HEK293T (cell line): ENCODE measurements around the gene COQ8B.

Source experiments
- CTCF ChIA-PET: fragments of 350-600 bp; formaldehyde crosslinking; extraction: SDS; loops from one replicate; lab custom pipeline; 2021; ENCODE audit warnings: antibody characterized with exemption, inconsistent platforms; lab: Yijun Ruan, JAX
- POLR2A ChIA-PET: fragments of 350-600 bp; formaldehyde crosslinking; extraction: SDS; loops from one replicate; lab custom pipeline; 2020; ENCODE audit warnings: antibody characterized with exemption, inconsistent platforms; lab: Yijun Ruan, JAX
- DNase-seq: peaks from one replicate; pipeline ENCODE4 v3.0.0; 2012; ENCODE audit warnings: mixed read lengths; ENCODE audit errors: extremely low spot score
- ARNT ChIP-seq: fragments of 450-650 bp; IDR thresholded peaks from 2 replicates; pipeline ENCODE4 v1.6.1; 2017; ENCODE audit warnings: mild to moderate bottlenecking
- BHLHE40 ChIP-seq: fragments of 450-650 bp; IDR thresholded peaks from 2 replicates; pipeline ENCODE4 v1.6.1; 2016; ENCODE audit warnings: mild to moderate bottlenecking, moderate library complexity, borderline replicate concordance
- CTBP1 ChIP-seq: fragments of 450-650 bp; IDR thresholded peaks from 2 replicates; pipeline ENCODE4 v1.6.1; 2016; ENCODE audit warnings: borderline replicate concordance
- ELF4 ChIP-seq: fragments of 450-650 bp; IDR thresholded peaks from 2 replicates; pipeline ENCODE4 v1.6.1; 2017; ENCODE audit warnings: antibody characterized with exemption
- FOXA1 ChIP-seq: fragments of 450-650 bp; IDR thresholded peaks from 2 replicates; pipeline ENCODE4 v1.6.1; 2016; ENCODE audit warnings: mild to moderate bottlenecking
- FOXK2 ChIP-seq: fragments of 450-650 bp; IDR thresholded peaks from 2 replicates; pipeline ENCODE4 v1.6.1; 2016; ENCODE audit warnings: mild to moderate bottlenecking
- FOXM1 ChIP-seq: fragments of 450-650 bp; IDR thresholded peaks from 2 replicates; pipeline ENCODE4 v1.6.1; 2017; ENCODE audit warnings: mild to moderate bottlenecking, borderline replicate concordance
- HDGF ChIP-seq: fragments of 450-650 bp; IDR thresholded peaks from 2 replicates; pipeline ENCODE4 v1.6.1; 2017; ENCODE audit warnings: antibody characterized with exemption, borderline replicate concordance
- L3MBTL2 ChIP-seq: fragments of 450-650 bp; conservative IDR thresholded peaks from 2 replicates; pipeline ENCODE4 v1.6.1; 2016; ENCODE audit warnings: mild to moderate bottlenecking
- LEF1 ChIP-seq: fragments of 450-650 bp; IDR thresholded peaks from 2 replicates; pipeline ENCODE4 v1.6.1; 2017; ENCODE audit warnings: mild to moderate bottlenecking, borderline replicate concordance
- NFRKB ChIP-seq: fragments of 450-650 bp; IDR thresholded peaks from 2 replicates; pipeline ENCODE4 v1.6.1; 2016; ENCODE audit warnings: mild to moderate bottlenecking, moderate library complexity
- PKNOX1 ChIP-seq: fragments of 450-650 bp; IDR thresholded peaks from 2 replicates; pipeline ENCODE4 v1.6.1; 2016
- SP1 ChIP-seq: fragments of 450-650 bp; IDR thresholded peaks from 2 replicates; pipeline ENCODE4 v1.6.1; 2017
- SUZ12 ChIP-seq: fragments of 450-650 bp; IDR thresholded peaks from 2 replicates; pipeline ENCODE4 v1.6.1; 2016; ENCODE audit warnings: mild to moderate bottlenecking
- TARDBP ChIP-seq: fragments of 450-650 bp; IDR thresholded peaks from 2 replicates; pipeline ENCODE4 v1.6.1; 2016
- ZNF384 ChIP-seq: fragments of 450-650 bp; IDR thresholded peaks from 2 replicates; pipeline ENCODE4 v1.6.1; 2016

COQ8B gene

GRCh38 chr19:40716031-40716481 is 630 bp downstream of the COQ8B start:
- ChIA-PET POLR2A (interaction anchor here (1.0 to 2.2 kb wide), 4 partner anchors 25 to 53 kb away, joined by 4 to 28 read pairs (median 10); partner anchors contain the start of genes ACTMAP and NUMBL), CTCF (interaction anchor here (1.4 kb wide), 1 partner anchor 91 kb away, joined by 3 read pairs; no protein-coding TSS in a partner anchor)
- no peak for DNase-seq
- TF ChIP-seq PKNOX1: peak; percentile 29; the same call in 1 of the 2 replicates
- TF ChIP-seq ARNT: no peak

DNA sequence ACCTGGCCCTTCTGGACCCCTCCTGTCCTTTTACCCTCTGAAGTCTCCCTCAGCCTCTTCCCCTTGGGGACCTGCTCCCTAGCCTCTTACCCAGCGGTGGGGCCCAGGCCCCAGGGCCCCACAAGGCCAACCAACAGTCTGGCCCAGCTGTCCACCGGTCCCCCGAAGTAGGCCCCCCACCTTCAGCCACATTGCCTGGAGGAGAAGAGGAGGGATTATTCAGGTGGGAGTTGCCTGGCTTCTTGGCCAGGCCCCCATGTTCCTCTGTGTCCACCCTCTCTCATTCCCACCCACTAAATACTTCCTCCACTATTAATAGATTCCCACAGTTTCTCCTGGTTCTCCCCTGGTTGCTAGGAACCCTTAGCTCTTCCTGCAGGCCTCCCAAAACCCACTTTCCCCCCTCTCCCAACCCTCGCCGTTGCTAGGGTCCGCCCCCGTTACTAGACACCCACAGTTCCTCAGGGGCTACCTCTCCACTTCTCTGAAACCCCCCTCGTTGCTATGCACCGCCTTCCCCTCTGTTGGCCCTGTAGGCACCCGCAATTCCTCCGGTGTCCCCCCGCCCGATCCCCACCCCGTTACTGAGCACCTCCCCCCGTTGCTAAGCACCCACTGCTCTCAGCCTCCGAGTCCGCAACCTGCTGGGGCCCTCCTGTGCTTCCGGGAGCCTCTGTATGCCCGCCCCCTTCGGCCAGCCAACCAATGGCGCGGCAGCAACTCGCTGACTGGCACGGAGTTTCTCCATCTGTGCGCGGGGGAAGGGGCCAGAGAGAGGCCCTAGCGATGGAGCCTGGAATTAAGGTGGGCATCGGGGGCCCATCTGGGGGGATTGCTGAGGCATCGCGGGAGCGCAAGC is 2.0 kb downstream of the COQ8B start:
- ChIA-PET POLR2A (no interaction called here), CTCF (interaction anchor here (0.6 kb wide), 1 partner anchor 14 kb away, joined by 4 read pairs; no protein-coding TSS in a partner anchor)
- DNase-seq: peak; percentile 92
- TF ChIP-seq FOXM1 (no peak; the same call in 1 of the 2 replicates), PKNOX1 (peak; percentile 99), FOXA1 (no peak), FOXK2 (no peak), BHLHE40 (no peak)

- no peak for TF ChIP-seq BHLHE40
- no peak for TF ChIP-seq NFRKB
- POLR2A ChIA-PET: no interaction called here
- CTCF ChIA-PET: interaction anchor here (0.6 kb wide), 2 partner anchors 15 to 80 kb away, joined by 4 read pairs; no protein-coding TSS in a partner anchor
- DNase-seq: no peak
Measured at GRCh38 chr19:40713939-40714338, 2.7 kb downstream of the COQ8B start.

GRCh38 chr19:40709817-40710216 is 6.9 kb downstream of the COQ8B start:
- TF ChIP-seq ELF4 (no peak), SUZ12 (no peak), LEF1 (no peak), FOXA1 (no peak), NFRKB (no peak)
- POLR2A ChIA-PET: no interaction called here
- no peak for DNase-seq
- CTCF ChIA-PET: no interaction called here

DNA sequence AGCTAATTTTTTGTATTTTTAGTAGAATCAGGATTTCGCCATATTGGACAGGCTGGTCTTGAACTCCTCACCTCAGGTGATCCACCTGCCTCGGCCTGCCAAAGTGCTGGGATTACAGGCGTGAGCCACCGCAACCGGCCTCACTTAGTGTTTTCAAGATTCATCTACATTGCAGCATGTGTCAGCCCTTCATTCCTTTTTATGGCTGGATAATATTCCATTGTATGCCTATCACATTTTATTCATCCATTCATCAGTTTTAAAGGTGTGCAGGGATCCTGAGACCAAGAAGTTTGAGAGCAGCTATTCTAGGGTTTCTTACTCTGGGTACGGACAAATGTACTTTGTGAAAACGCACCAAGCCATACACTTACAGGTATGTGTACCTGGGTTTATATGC is 9.1 kb downstream of the COQ8B start:
- TF ChIP-seq PKNOX1: no peak
- no peak for TF ChIP-seq SUZ12
- TF ChIP-seq BHLHE40: no peak
- TF ChIP-seq CTBP1: no peak
- TF ChIP-seq FOXK2: no peak
- CTCF ChIA-PET: no interaction called here
- POLR2A ChIA-PET: no interaction called here
- no peak for DNase-seq

DNA sequence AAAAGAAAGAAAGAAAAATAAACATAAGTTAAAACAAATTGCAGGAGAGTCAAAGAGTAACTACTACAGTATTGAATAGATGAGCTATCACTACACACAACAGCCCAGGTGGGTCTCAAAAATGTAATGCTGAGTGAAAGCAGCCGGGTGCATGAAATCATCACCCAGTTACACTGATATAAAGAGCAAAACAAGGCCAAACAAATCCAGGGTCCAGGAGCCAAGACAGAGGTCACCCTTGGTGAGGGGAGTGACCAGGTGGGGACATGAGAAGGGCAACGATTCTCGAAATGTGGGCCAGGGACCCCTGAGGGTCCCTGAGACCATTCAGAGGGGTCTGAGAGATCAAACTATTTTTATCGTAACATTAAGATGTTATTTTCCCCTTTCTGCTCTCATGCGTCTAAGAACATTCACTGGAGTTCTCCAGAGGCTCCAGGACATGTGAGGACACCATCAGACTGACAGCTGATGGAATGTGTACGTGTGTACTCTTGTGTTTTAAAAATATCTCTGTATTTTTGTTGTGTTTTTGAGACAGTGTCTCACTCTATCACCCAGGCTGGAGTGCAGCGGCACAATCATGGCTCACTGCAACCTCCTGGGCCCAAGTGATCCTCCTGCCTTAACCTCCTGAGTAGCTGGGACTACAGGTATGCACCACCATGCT is 10.6 kb downstream of the COQ8B start:
- ChIA-PET CTCF (no interaction called here), POLR2A (interaction anchor here (0.7 kb wide), 1 partner anchor 15 kb away, joined by 3 read pairs; no protein-coding TSS in a partner anchor)
- no peak for DNase-seq
- no peak for TF ChIP-seq HDGF
- TF ChIP-seq BHLHE40: no peak
- no peak for TF ChIP-seq FOXA1
- no peak for TF ChIP-seq SUZ12
- no peak for TF ChIP-seq L3MBTL2
- no peak for TF ChIP-seq FOXK2
- TF ChIP-seq ELF4: no peak

DNA sequence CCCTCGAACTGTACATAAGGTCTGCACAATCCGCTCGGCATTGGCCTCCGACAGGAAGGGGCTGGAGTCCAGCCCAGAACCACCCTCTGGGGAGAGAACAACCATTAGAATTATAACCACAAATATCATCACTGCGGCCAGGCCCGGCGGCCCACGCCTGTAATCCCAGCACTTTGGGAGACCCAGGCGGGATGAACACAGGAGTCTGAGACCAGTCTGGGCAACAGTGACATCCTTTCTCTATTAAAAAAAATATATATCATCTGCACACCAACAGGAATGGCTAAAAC is 11.4 kb downstream of the COQ8B start:
- TF ChIP-seq FOXA1: no peak
- no peak for TF ChIP-seq ZNF384
- TF ChIP-seq TARDBP: no peak
- no peak for TF ChIP-seq LEF1
- no peak for TF ChIP-seq FOXK2
- TF ChIP-seq SUZ12: no peak
- no peak for TF ChIP-seq CTBP1
- TF ChIP-seq BHLHE40: no peak
- TF ChIP-seq HDGF: no peak
- TF ChIP-seq SP1: no peak
- TF ChIP-seq FOXM1: no peak
- no peak for TF ChIP-seq NFRKB
- no peak for TF ChIP-seq PKNOX1
- no peak for TF ChIP-seq ELF4
- no peak for TF ChIP-seq L3MBTL2
- TF ChIP-seq ARNT: no peak
- DNase-seq: no peak
- ChIA-PET POLR2A (no interaction called here), CTCF (no interaction called here)
